Measurements from ENCODE around the gene MOXD1. TPM values are rescaled to one million over a fixed set of nuclear protein-coding genes. Genes with fewer than 3 reads are reported as not detected.

Gene MOXD1
- total RNA-seq, 1 donor from 2014 or later: 0.75 TPM

- Histone ChIP-seq H3K36me3 (no peaks in the 10 kb centered on the region), H3K27ac (no peak overlapping the region), H3K9me3 (no peaks in the 10 kb centered on the region), H3K4me1 (peaks cover 0 to 15% of the 10 kb centered on the region in 2 donors), H3K4me3 (no peak overlapping the region), H3K27me3 (no peaks in the 10 kb centered on the region)
- intact Hi-C loops (cut with DNase I): no loop called here
- DNase-seq (ENCODE audit: low spot score in 2 of 2): no peak
- no peak for TF ChIP-seq CTCF (IDR thresholded peaks at IDR 0.05)
These were observed 135.7 kb downstream of the MOXD1 start for GRCh38 chr6:132265451-132266097.

- Histone ChIP-seq H3K36me3 (no peaks in the 10 kb centered on the region), H3K9me3 (no peaks in the 10 kb centered on the region), H3K4me1 (peaks cover 0 to 13% of the 10 kb centered on the region in 2 donors), H3K27me3 (no peaks in the 10 kb centered on the region), H3K27ac (no peak overlapping the region), H3K4me3 (no peak overlapping the region)
- intact Hi-C loops (cut with DNase I): no loop called here
- DNase-seq (ENCODE audit: low spot score in 2 of 2): no peak
- no peak for TF ChIP-seq CTCF (IDR thresholded peaks at IDR 0.05)
These were observed 137.2 kb downstream of the MOXD1 start for GRCh38 chr6:132264021-132264500.

- no peak overlapping the region for H3K4me3 ChIP-seq
- H3K27ac ChIP-seq: no peak overlapping the region
- no peaks in the 10 kb centered on the region for H3K27me3 ChIP-seq
- intact Hi-C loops (cut with DNase I): no loop called here
- TF ChIP-seq CTCF (IDR thresholded peaks at IDR 0.05): no peak
- no peaks in the 10 kb centered on the region for H3K4me1 ChIP-seq
- no peaks in the 10 kb centered on the region for H3K36me3 ChIP-seq
- no peaks in the 10 kb centered on the region for H3K9me3 ChIP-seq
- no peak for DNase-seq (ENCODE audit: low spot score in 2 of 2)
These were observed 139.9 kb downstream of the MOXD1 start for GRCh38 chr6:132261354-132261753.

GRCh38 chr6:132259070-132259469 is 142.2 kb downstream of the MOXD1 start:
- H3K36me3 ChIP-seq: no peaks in the 10 kb centered on the region
- no peaks in the 10 kb centered on the region for H3K9me3 ChIP-seq
- no peak overlapping the region for H3K4me3 ChIP-seq
- H3K4me1 ChIP-seq: no peaks in the 10 kb centered on the region
- TF ChIP-seq CTCF (IDR thresholded peaks at IDR 0.05): peak in 2 of 3 experiments; percentile 37 to 46
- no peak for DNase-seq (ENCODE audit: low spot score in 2 of 2)
- no peak overlapping the region for H3K27ac ChIP-seq
- H3K27me3 ChIP-seq: no peaks in the 10 kb centered on the region
- intact Hi-C loops (cut with DNase I): loop anchor here (2.0 kb wide), 1 partner anchor 334 kb away; no protein-coding TSS in a partner anchor

- Histone ChIP-seq H3K27ac (no peak overlapping the region), H3K4me1 (no peaks in the 10 kb centered on the region), H3K4me3 (no peak overlapping the region), H3K9me3 (no peaks in the 10 kb centered on the region), H3K36me3 (no peaks in the 10 kb centered on the region), H3K27me3 (no peaks in the 10 kb centered on the region)
- intact Hi-C loops (cut with DNase I): no loop called here
- TF ChIP-seq CTCF (IDR thresholded peaks at IDR 0.05): no peak
- DNase-seq (ENCODE audit: low spot score in 2 of 2): no peak
These were observed 143.7 kb downstream of the MOXD1 start for GRCh38 chr6:132257561-132257960.
